Right atrium auricular region (tissue), 2 donors: Measurements from ENCODE around the gene KRT85. TPM values are rescaled to one million over a fixed set of nuclear protein-coding genes. Genes with fewer than 3 reads are reported as not detected.

Experiments
- DNase-seq: peaks from one replicate; pipeline ENCODE4 v3.0.0-alpha.2; 2019; ENCODE audit warnings: low spot score
- H3K27ac ChIP-seq, 2 donors: fragments of 200-600 bp; sonication (generic); 1 replicate in 1 of 2; 2 replicates in 1 of 2; pipeline ENCODE4 v1.5.1; 2016 to 2019
- H3K27me3 ChIP-seq, 2 donors: fragments of 200-600 bp; sonication (generic); one replicate each; pipeline versions ENCODE4 v1.5.1 to v1.6.0; 2017 to 2019
- H3K36me3 ChIP-seq: fragments of 200-600 bp; sonication (generic); one replicate; pipeline ENCODE4 v1.5.1; 2016
- H3K4me1 ChIP-seq, 2 donors: fragments of 200-600 bp; sonication (generic); one replicate each; pipeline versions ENCODE4 v1.5.1 to v1.6.0; 2017 to 2019
- H3K4me3 ChIP-seq, 2 donors: fragments of 200-600 bp; sonication (generic); 1 replicate in 1 of 2; 2 replicates in 1 of 2; pipeline ENCODE4 v1.5.1; 2017 to 2019; ENCODE audit warnings: mild to moderate bottlenecking in 1 of 2, moderate library complexity in 1 of 2
- H3K9me3 ChIP-seq, 2 donors: fragments of 200-600 bp; sonication (generic); one replicate each; pipeline ENCODE4 v1.5.1; 2019
- total RNA-seq, 2 donors: library from RNA; depleted of rRNA; stranded (reverse); fragments of >200 nt; gene quantifications; one replicate each; pipeline ENCODE4 v1.1.0, GENCODE V29; 2016
- TF ChIP-seq, protein P1 (sequence below), 2 donors: fragments of 200-600 bp; sonication (generic); IDR thresholded peaks; one replicate each; pipeline ENCODE4 v1.5.1; 2019; ENCODE audit warnings: antibody characterized with exemption in 2 of 2

Gene KRT85
- total RNA-seq, 2 donors from 2014 or later = not detected

DNA sequence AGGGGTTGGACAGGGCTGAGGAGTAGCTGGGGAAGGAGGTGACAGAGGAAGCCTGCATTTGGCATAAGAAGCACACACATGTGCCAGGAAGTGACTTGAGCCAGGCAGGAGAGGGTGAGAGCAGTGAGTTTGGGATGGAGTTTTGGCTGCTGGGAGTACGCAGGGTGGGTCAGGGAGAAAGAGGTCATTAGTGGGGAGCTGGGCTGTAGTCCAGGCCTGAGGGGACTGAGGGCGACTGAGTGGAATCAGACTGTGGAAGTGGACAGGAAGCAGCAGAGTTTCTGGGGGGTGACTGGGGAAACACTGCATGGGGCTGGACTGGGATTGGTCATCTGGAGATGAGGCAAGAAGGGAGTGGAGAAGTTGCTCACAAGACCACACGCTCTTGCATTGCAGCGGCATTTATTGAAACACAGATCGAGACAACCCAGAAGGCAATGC lies 7.6 kb downstream of the KRT85 start:
- Histone ChIP-seq H3K27ac (no peak overlapping the region), H3K9me3 (no peaks in the 10 kb centered on the region), H3K27me3 (no peaks in the 10 kb centered on the region), H3K36me3 (no peaks in the 10 kb centered on the region), H3K4me1 (no peaks in the 10 kb centered on the region), H3K4me3 (no peak overlapping the region)
- TF ChIP-seq, protein P1, sequence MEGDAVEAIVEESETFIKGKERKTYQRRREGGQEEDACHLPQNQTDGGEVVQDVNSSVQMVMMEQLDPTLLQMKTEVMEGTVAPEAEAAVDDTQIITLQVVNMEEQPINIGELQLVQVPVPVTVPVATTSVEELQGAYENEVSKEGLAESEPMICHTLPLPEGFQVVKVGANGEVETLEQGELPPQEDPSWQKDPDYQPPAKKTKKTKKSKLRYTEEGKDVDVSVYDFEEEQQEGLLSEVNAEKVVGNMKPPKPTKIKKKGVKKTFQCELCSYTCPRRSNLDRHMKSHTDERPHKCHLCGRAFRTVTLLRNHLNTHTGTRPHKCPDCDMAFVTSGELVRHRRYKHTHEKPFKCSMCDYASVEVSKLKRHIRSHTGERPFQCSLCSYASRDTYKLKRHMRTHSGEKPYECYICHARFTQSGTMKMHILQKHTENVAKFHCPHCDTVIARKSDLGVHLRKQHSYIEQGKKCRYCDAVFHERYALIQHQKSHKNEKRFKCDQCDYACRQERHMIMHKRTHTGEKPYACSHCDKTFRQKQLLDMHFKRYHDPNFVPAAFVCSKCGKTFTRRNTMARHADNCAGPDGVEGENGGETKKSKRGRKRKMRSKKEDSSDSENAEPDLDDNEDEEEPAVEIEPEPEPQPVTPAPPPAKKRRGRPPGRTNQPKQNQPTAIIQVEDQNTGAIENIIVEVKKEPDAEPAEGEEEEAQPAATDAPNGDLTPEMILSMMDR (IDR thresholded peaks at IDR 0.05) = no peak
- DNase-seq = no peak

DNA sequence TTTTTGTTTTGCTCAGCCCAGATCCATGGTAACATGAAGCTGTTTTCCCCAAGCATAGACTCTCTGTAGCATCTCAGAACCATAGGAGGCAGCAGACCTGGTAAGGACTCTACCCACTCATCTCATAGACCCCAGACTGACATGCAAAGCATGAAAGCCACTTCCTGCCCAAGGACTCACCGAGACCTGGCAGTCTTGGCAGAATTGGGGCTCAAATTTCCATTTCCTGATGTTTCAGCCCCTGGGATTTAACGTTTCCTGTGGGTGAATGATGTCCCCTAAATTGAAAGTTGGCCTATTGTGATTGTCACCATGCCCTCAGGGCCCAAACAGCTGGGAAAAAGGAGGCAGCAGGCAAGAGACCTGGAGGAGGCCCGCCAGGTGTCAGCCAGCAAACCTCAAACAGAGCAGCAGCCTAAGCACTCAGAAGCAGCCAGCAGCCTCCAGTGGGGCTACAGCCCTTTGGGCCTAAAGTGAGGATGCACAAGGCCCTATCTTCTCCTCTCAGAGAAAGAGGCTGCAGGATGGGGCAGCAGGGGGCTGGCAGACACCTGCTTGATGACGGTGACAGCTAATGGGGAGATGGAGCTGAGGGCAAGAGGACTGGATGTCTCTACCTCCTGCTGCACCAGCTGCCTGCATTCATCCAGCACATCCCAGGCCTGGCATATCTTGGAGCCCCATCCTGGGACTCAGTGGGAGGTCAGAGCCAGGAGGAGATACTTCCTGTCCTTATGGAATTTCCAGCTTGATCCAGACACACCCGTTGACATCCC lies 8.5 kb downstream of the KRT85 start:
- no peak overlapping the region for H3K4me3 ChIP-seq
- TF ChIP-seq, protein P1 (IDR thresholded peaks at IDR 0.05) = no peak
- no peak overlapping the region for H3K27ac ChIP-seq
- H3K36me3 ChIP-seq = no peaks in the 10 kb centered on the region
- no peaks in the 10 kb centered on the region for H3K27me3 ChIP-seq
- no peaks in the 10 kb centered on the region for H3K9me3 ChIP-seq
- H3K4me1 ChIP-seq = no peaks in the 10 kb centered on the region
- DNase-seq = no peak

DNA sequence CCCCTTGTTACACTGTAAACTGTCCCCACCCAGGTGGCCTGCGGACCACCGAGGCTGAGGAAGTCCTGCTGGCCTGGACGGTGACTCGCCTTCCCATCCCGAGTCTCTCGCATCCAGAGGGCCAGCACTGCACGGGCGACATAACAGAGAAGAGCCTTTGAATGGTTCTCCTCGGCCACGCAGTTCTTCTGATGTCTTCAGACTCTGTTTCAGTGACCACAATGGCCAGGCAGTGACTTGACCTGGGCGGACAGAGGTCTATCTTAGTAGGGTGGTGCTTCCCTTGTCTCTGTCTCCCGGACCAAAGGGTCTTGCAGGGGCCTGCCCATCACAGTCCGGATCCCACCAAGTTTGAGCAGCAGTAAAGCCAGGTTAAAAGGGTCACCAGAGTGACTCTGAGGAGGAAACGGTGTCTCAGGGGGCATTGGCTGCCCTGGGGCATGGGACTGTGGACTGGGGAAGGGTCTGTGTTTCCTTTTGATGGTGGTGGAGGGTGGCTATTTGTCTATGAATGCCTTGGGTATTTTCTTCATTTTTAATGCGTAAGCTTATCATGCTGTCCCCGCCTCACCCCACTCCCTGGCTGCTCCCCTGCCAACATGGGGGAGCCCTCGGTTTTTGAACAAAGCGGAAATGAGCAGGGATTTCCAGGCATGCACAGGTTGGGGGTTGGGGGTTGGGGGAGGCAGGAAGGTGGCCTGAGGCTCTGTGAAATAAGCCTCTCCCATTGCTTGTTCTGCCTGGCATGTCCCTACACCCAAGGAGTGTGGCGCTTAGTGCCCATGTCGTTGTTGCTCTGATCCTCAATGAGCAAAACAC lies 10.3 kb downstream of the KRT85 start:
- Histone ChIP-seq H3K36me3 (no peaks in the 10 kb centered on the region), H3K27me3 (no peaks in the 10 kb centered on the region), H3K27ac (no peak overlapping the region), H3K4me3 (no peak overlapping the region), H3K9me3 (no peaks in the 10 kb centered on the region), H3K4me1 (peaks cover 0 to 1% of the 10 kb centered on the region in 2 donors)
- TF ChIP-seq, protein P1 (IDR thresholded peaks at IDR 0.05) = no peak
- DNase-seq = no peak

DNA sequence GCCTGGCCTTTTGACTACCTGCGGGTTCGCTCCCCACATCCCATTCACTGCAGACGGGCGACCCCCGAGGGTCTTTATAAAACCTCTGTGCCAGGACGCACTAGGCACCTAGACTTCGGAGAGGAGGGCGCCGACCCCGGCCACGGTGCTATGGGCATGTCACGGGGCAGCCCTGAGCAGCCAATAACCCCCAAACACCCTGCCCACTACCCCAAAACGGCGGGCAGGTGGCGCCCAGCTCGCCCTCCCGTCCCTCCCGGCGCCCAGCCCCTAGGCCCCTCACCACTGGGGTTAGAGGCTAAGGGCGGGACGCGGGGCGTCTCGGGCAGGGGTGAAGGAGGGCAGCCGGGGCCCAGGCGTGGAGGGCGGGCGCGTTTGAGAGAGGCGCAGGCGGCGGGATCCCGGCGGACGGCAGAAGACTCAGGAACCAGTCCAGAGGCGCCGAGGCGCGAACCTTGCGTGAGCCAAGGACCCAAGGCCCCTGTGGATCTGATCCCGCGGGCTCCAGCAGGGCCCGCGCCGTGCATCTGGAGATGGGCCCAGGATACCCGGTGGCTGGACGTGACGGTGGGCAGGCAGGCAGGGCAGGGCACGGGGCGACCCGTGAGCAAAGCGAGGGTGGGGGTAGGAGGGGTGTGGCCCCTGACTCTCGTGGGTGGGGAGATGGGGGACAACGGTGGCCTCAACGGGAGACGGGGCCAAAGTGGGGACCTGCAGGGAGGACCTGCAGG lies 11.1 kb downstream of the KRT85 start:
- Histone ChIP-seq H3K4me1 (peaks cover 0 to 8% of the 10 kb centered on the region in 2 donors), H3K27me3 (no peaks in the 10 kb centered on the region), H3K27ac (no peak overlapping the region), H3K4me3 (no peak overlapping the region), H3K9me3 (no peaks in the 10 kb centered on the region), H3K36me3 (no peaks in the 10 kb centered on the region)
- DNase-seq = no peak
- TF ChIP-seq, protein P1 (IDR thresholded peaks at IDR 0.05) = no peak

DNA sequence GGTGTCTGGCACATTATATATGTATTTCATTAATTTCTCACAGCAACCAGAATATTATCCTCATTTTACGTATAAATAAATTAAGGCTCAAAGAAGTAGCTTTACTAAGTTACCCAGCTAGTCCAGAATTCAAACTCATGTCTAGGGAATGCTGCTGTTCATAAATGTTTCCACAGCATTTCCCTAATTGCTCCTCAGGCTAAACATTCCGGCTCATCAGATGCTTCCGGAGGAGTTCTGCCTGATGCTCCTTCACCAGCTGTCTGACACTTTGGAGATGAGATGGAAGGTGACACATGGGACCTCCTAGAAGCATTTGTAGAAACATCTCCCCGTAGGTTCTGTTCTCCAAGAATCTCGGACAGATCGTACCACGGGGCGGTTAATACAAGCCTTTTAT lies 12.1 kb downstream of the KRT85 start:
- Histone ChIP-seq H3K27ac (no peak overlapping the region), H3K4me1 (peaks cover 0 to 8% of the 10 kb centered on the region in 2 donors), H3K9me3 (no peaks in the 10 kb centered on the region), H3K27me3 (no peaks in the 10 kb centered on the region), H3K36me3 (no peaks in the 10 kb centered on the region), H3K4me3 (no peak overlapping the region)
- no peak for DNase-seq
- TF ChIP-seq, protein P1 (IDR thresholded peaks at IDR 0.05) = no peak
